GM12872 (cell line): ENCODE results near the gene FLNA.

ENCODE experiments used
- TF ChIP-seq, protein P1 (sequence below): IDR thresholded peaks from 3 replicates; pipeline ENCODE4 v1.5.1; 2011; ENCODE audit warnings: low read depth, mild to moderate bottlenecking, low read length, moderate library complexity; ENCODE audit not compliant: insufficient read depth

FLNA gene

DNA sequence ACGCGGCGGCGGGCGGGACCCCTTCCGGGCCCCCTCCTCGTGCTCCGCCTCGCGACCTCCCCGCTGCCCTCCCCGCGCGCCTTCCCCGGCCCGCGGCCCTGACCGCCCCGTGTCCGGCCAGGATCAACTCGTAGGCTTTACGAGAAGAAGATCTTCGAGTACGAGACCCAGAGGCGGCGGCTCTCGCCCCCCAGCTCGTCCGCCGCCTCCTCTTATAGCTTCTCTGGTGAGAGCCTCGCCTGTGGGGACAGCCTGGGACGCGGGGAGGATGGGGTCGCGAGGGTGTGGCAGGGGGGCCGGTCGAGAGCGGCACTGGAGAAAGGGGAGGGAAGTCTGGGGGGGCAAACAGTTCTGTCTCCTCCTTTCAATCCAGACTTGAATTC lies 5.1 kb upstream of the FLNA start:
- TF ChIP-seq, protein P1, sequence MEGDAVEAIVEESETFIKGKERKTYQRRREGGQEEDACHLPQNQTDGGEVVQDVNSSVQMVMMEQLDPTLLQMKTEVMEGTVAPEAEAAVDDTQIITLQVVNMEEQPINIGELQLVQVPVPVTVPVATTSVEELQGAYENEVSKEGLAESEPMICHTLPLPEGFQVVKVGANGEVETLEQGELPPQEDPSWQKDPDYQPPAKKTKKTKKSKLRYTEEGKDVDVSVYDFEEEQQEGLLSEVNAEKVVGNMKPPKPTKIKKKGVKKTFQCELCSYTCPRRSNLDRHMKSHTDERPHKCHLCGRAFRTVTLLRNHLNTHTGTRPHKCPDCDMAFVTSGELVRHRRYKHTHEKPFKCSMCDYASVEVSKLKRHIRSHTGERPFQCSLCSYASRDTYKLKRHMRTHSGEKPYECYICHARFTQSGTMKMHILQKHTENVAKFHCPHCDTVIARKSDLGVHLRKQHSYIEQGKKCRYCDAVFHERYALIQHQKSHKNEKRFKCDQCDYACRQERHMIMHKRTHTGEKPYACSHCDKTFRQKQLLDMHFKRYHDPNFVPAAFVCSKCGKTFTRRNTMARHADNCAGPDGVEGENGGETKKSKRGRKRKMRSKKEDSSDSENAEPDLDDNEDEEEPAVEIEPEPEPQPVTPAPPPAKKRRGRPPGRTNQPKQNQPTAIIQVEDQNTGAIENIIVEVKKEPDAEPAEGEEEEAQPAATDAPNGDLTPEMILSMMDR: no peak

GRCh38 chrX:154378799-154379568 lies 4.5 kb upstream of the FLNA start, which contains the start of gene EMD:
TSS of gene EMD (plus strand) at chrX:154379295. CDS start at chrX:154379485, 190 bp downstream.
- TF ChIP-seq, protein P1: no peak

GRCh38 chrX:154378059-154378798 lies 3.8 kb upstream of the FLNA start:
- TF ChIP-seq, protein P1: no peak

DNA sequence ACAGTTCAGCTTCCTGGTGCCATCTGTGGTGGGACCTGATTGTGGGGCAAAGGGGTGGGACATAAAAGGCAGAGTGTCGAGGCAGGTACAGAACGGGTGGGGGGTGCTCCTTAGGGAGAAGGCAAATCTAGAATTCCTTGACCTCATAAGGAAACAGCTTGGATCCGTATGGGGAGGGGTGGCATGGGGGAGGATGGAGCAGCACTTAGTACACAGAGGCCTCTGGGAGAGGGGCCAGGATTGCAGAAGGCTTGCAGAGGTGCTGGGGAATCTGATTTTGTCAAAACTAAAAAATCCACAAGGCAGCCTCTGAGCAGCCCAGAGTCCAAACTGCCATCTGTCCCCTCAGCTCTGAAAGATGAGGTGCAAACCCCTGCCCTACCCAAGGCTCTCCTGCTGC lies 2.3 kb upstream of the FLNA start:
- TF ChIP-seq, protein P1: no peak

- TF ChIP-seq, protein P1: no peak
These were observed 696 bp upstream of the FLNA start for GRCh38 chrX:154375156-154375504.

GRCh38 chrX:154373340-154374306 lies 811 bp downstream of the FLNA start:
- TF ChIP-seq, protein P1: peak; percentile 37

- TF ChIP-seq, protein P1: no peak
These were observed 1.8 kb downstream of the FLNA start for GRCh38 chrX:154372612-154373022.
